HFF-Myc (cell line): ENCODE results near the gene RELT.

ENCODE experiments used
- DNase-seq: peaks from one replicate; pipeline ENCODE4 v3.0.0-alpha.2; 2011; ENCODE audit warnings: low read depth; ENCODE audit errors: extremely low read depth
- H3K4me3 ChIP-seq: replicated peaks from 2 replicates; pipeline ENCODE4 v1.5.1; 2011; ENCODE audit warnings: low read depth, mild to moderate bottlenecking, control low read depth, low read length
- TF ChIP-seq, protein P1 (sequence below): IDR thresholded peaks from 2 replicates; pipeline ENCODE4 v1.5.1; 2012; ENCODE audit warnings: mild to moderate bottlenecking, low read depth, low read length, control low read depth; ENCODE audit errors: missing control alignments

The RELT gene

DNA sequence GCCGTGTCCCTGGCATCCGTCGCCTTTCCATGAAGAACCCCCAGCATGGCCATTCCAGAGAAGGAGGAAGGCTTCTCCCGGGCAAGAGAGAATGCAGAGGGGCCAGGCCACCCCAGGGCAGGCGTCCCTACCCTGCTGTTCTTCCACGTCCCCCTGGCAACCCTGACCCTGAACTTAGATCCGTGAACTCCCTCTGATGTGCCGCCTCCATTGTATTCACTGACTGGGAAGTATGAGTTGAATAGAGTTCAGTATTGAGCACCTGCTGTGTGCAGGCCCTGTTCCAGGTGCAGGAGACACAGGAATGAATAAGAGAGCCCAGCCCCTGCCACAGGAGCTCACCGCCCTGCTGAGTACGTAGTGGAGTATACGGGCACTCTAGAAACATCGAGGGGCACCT, 29.1 kb upstream of the RELT start:
- no peak overlapping the region for H3K4me3 ChIP-seq
- TF ChIP-seq, protein P1, sequence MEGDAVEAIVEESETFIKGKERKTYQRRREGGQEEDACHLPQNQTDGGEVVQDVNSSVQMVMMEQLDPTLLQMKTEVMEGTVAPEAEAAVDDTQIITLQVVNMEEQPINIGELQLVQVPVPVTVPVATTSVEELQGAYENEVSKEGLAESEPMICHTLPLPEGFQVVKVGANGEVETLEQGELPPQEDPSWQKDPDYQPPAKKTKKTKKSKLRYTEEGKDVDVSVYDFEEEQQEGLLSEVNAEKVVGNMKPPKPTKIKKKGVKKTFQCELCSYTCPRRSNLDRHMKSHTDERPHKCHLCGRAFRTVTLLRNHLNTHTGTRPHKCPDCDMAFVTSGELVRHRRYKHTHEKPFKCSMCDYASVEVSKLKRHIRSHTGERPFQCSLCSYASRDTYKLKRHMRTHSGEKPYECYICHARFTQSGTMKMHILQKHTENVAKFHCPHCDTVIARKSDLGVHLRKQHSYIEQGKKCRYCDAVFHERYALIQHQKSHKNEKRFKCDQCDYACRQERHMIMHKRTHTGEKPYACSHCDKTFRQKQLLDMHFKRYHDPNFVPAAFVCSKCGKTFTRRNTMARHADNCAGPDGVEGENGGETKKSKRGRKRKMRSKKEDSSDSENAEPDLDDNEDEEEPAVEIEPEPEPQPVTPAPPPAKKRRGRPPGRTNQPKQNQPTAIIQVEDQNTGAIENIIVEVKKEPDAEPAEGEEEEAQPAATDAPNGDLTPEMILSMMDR = no peak
- no peak for DNase-seq

DNA sequence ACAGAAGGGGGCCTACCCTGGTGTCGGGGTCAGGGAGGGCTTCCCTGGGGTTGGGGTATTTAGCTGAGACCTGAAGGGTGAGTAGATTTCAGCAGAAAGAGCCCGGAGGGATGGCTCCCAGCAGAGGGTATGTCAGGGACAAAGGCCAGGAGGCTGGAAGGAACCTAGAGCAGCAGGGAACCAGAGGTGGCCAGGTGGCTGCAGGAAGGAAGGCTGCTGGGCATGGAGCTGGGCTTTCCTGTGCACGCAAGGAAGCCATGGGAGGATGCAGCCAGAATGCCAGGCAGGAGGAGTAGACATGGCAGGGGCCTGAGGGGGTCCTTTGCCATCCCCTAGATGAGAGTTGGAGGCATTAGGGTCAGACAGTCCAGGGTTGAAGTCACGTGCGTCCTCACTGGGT, 27.4 kb upstream of the RELT start:
- H3K4me3 ChIP-seq = no peak overlapping the region
- TF ChIP-seq, protein P1 = no peak
- no peak for DNase-seq

DNA sequence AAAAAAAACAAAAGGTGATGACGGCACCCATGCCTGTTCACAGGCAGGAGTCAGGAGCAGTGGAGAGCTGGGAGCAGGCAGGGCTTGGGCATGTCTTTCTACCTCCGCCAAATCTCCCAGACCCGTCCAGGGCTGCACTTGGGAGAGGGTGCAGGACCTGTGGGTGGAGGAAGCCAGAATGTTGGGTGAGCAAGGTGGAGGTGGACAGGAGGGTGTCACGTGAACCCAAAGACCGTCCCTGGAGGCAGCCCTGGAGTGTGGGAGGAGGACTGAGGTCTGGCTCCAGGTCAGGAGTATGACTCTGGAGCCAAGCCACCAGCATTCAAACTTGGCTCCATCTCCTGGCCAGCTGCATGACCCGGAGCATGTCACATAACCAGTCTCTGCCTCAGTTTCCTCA, 26.6 kb upstream of the RELT start:
- no peak for DNase-seq
- H3K4me3 ChIP-seq = no peak overlapping the region
- TF ChIP-seq, protein P1 = no peak

DNA sequence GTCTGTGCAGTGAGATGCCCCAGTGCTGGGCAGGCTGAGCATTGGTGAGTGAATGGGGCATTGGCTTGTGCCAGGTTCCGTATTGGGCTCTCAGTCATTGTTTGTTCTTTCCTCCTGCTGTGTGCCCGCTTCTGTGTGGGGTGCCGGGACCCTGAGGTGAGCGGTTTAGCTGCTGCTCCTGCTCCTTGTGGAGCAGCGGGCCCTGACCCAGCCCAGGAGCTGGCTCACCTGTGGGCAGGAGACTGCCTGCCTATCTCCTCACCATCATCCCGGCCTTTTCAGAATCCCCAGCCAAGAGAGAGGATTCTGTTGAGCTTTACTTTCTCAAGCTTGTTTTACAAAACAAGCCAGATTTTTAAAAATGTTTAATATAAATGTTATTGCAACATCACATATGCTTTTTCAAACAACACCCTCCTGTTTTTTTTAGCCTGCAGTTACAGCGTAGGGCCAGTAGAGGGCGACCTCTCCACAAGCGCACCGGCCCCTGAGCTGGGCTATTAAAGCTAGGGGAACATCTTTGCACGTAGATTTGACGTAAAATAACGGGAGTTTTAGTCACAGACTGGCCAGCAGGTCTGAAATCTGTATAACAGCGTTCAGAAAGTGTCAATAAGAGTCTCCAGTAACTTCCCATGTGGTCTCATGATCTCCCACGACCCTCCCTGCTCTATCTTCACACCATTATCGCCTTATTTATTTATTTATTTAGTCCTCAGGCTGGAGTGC, 25.1 kb upstream of the RELT start:
- DNase-seq = no peak
- no peak overlapping the region for H3K4me3 ChIP-seq
- TF ChIP-seq, protein P1 = peak; percentile 97

DNA sequence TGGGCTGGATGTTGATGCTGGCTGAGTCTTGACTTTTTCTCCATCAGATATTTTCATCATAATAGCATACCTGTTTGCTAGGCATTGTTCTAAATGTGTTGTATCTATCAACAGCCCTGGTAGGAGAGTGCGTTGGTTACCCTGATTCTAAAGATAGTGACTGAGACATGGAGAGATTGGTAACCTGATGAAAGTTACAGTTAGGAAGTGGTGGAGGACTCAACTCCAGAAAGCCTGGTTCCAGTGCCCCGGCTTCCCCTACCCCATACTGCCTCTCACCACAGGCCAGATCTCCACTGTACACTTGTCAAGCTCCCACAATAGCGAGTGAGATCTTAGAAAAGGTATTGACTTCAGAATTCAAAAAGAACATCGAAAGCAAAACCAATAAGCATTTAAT, 22.8 kb upstream of the RELT start:
- TF ChIP-seq, protein P1 = no peak
- H3K4me3 ChIP-seq = no peak overlapping the region

DNA sequence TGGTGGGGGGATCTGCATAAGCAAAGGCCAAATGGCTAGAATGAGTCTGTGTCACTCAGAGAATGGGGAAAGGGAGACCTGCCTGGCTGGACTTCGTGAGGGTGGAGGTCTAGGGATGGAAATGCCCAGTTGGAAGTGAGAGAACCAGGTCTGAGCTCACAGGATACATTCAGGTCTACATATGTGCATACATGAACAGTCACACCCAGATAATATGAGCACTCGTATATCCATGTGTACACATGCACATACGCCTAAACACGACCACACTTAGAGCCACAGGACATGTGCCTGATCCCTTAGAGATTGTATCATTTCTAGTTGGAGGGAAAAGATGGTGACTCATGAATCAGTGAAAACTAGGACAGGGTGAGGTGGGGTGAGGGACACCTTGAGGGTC, 21.1 kb upstream of the RELT start:
- DNase-seq = no peak
- H3K4me3 ChIP-seq = no peak overlapping the region
- TF ChIP-seq, protein P1 = no peak

More for the DNA sequence above, 22.8 kb upstream of the RELT start:
- no peak for DNase-seq
